Heart right ventricle (tissue), 16 donors: Measurements from ENCODE around the gene ZIC3. TPM values are rescaled to one million over a fixed set of nuclear protein-coding genes. Genes with fewer than 3 reads are reported as not detected.

Experiments
- ATAC-seq, 8 donors: fragments of 200-7000 bp; cut with Tn5 transposase; one replicate each; pipeline ENCODE4 v1.9.1; 2020; ENCODE audit warnings: mild to moderate bottlenecking in 8 of 8, moderate library complexity in 8 of 8, moderate number of reproducible peaks in 1 of 8
- DNase-seq, 2 donors: peaks; one replicate each; pipeline ENCODE4 v3.0.0-alpha.2; 2020
- H3K27ac ChIP-seq, 10 donors: fragments of 200-600 bp; sonication (generic) in 2 of 10; one replicate each; pipeline versions ENCODE4 v1.5.0 to v1.8.0; 2020 to 2022; ENCODE audit warnings: mild to moderate bottlenecking in 3 of 10
- H3K27me3 ChIP-seq, 7 donors: fragments of 200-600 bp; one replicate each; pipeline ENCODE4 v1.8.0; 2021 to 2022; ENCODE audit warnings: mild to moderate bottlenecking in 2 of 7
- H3K36me3 ChIP-seq, 9 donors: fragments of 200-600 bp; sonication (generic) in 1 of 9; one replicate each; pipeline versions ENCODE4 v1.5.0 to v1.8.0; 2020 to 2022; ENCODE audit warnings: mild to moderate bottlenecking in 2 of 9
- H3K4me1 ChIP-seq, 9 donors: fragments of 200-600 bp; sonication (generic) in 1 of 9; one replicate each; pipeline versions ENCODE4 v1.5.0 to v1.8.0; 2020 to 2022; ENCODE audit warnings: mild to moderate bottlenecking in 4 of 9
- H3K4me3 ChIP-seq, 10 donors: fragments of 200-600 bp; sonication (generic) in 2 of 10; one replicate each; pipeline versions ENCODE4 v1.5.0 to v1.8.0; 2020 to 2022; ENCODE audit warnings: mild to moderate bottlenecking in 7 of 10, moderate library complexity in 2 of 10
- H3K9me3 ChIP-seq, 11 donors: fragments of 200-600 bp in 10 of 11; sonication (generic) in 2 of 11; one replicate each; pipeline versions ENCODE4 v1.5.0 to v1.8.0; 2013 to 2022; ENCODE audit warnings: mild to moderate bottlenecking in 2 of 11, control low read depth in 1 of 11, moderate library complexity in 1 of 11
- CTCF ChIP-seq, 9 donors: fragments of 200-600 bp; sonication (generic) in 2 of 9; IDR thresholded peaks; one replicate each; pipeline versions ENCODE4 v1.5.0 to v1.8.0; 2021 to 2022; ENCODE audit warnings: antibody characterized with exemption in 9 of 9, mild to moderate bottlenecking in 5 of 9, moderate library complexity in 1 of 9
- WGBS, 2 donors: extraction: QIAGEN DNeasy Blood & Tissue Kit; methylation state at CpG; one replicate each; pipeline ENCODE4 v1.1.7; 2013; ENCODE audit warnings: inconsistent platforms in 1 of 2; 5-methylcytosine and 5-hydroxymethylcytosine counted together
- intact Hi-C, 10 donors: fragments of 100-400 bp; cut with DNase I; formaldehyde crosslinking; loops; one replicate each; pipeline versions ENCODE4 v1.11.1 to v1.14.2; 2022
- polyA plus RNA-seq, 2 donors: library from polyadenylated mRNA; stranded (reverse); fragments of 200-250 nt; gene quantifications; one replicate each; pipeline ENCODE4 v1.2.3, GENCODE V29; 2013
- total RNA-seq, 10 donors: library from RNA; stranded (reverse); fragmentation: NEBNext Ultra II Directional in 3 of 10; extraction: Animal tissue kit (Norgen Biotek cat#: 25700) in 3 of 10; gene quantifications; one replicate each; pipeline versions ENCODE4 v1.2.1 to v1.2.4, GENCODE V29; 2021 to 2023
- donor health status: Arrhythmogenic right ventricular cardiomyopathy.
- donor health status: ischemic (EF 13 %, LVEDD 7.1; RV severe dilation, severe dysfunction).
- donor health status: healthy with polysubstance abuse.
- donor health status: DM: no; HTN: yes; CAD: no.
- donor health status: DM: no; HTN: no; CAD: no.
- donor health status: ischemic (EF 25% LVEDD 6.9; RV normal size, moderate dysfunction).
- donor health status: ischemic (EF 25% LVEDD 5.7; RV mildly dilated, moderate dysfunction).
- donor health status: healthy.
- donor health status: DM: yes; HTN: yes; CAD: no.
- donor health status: Ischemic cardiomyopathy.
- donor health status: ischemic (EF 35%, LVEDD 5.7; RV mildly dilated, moderate dysfunction).
- donor health status: nonischemic (EF 11% LVEDD 7.7; RV severe dilation, severe dysfunction).
- donor health status: DM: yes; HTN: yes; CAD: no.
- donor health status: PGD.
- donor health status: ischemic (EF 29% LVEDD 5.4; RV normal size, mild dysfunction).
- donor health status: nonischemic (EF 23%, LVEDD 6.1; RV moderate dilation, normal function).

ZIC3 gene
- total and polyA plus RNA-seq, 12 donors = not detected

DNA sequence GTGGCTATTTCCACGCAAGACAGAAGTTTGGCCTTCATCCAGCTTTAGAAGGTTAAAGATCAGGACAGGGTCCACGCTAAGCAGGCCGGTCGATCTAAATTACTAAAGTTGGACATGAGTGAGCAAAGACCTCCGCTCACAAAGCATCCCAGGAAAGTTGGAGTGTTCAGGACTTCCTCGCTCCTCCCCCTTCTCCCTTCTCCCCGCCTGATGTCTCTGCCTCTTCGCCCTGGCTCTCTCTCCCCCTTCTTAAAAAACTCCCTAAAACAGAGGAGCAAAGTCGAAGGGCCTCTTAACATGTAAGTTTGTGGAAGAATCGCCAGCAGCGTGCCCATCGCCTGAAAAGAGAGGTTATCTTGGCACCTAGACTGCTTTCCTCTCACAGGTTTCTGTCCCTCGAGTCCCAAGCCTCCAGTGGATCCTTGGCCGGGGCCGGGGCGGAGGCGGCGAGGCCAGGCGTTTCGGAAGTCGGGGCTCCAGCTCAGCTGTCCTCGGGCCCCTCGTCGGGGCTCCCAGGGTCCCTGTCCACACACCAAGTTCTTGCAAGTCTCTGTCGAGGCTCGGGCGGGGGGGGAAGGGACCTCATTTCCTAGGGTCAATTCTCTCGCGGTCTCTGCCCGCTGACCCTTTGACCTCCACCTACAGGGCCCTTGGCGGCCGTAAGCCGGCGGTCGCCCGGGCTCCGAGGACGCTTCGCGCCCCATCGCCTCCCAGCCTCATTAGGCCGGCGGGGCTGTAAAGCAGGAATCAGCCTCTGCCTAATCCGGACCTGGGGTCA lies 7.6 kb downstream of the ZIC3 start:
- no peak for ATAC-seq
- intact Hi-C loops = no loop called here

DNA sequence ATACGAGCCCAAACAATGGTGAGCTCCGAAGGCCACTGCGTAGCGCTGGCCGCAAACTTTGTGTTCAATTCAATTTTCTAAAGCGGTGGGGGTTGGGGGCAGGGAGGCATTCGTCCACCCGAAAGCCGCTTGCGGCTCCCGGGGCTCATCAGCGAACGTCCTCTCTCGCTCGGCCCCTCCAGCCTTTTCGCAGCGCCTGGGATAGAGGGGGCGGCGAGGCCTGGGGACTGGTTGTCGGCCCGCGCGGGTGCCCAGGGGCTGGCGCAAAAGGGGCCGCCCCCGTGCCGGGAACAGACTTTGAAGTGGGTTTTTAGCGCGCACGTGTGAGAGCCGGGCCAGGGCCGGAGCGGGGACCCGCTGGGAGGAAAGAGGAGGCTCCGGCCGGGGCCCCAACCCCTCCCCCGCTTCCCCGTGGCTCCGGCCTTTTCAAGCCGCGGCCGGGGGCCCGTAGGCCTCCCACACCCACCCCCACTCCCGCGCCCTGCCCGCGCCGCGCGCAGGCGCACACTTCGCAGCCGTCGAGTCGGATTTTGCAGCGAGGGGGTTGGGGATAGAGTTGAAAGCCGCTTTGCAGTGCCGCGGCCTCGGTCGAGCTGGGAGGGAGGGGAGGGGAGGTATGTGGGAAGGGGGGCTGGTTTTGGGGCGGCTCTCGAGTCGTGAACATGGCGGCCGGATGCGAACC lies 8.3 kb downstream of the ZIC3 start:
- intact Hi-C loops = no loop called here
- Histone ChIP-seq H3K36me3 (no peaks in the 10 kb centered on the region), H3K9me3 (no peaks in the 10 kb centered on the region), H3K27me3 (peaks cover 0 to 97% (median 78%) of the 10 kb centered on the region in 7 donors), H3K27ac (no peak overlapping the region), H3K4me1 (no peaks in the 10 kb centered on the region), H3K4me3 (no peak overlapping the region)
- 0 to 2% methylated on average over 54 to 58 of the region's 67 CpGs for WGBS, 2 donors
- TF ChIP-seq CTCF (IDR thresholded peaks at IDR 0.05) = no peak
- DNase-seq = no peak
- no peak for ATAC-seq

More for the DNA sequence above, 7.6 kb downstream of the ZIC3 start:
- no peak for TF ChIP-seq CTCF (IDR thresholded peaks at IDR 0.05)
- H3K27ac ChIP-seq = no peak overlapping the region
- H3K9me3 ChIP-seq = no peaks in the 10 kb centered on the region
- DNase-seq = no peak
- peaks cover 0 to 100% (median 79%) of the 10 kb centered on the region in 7 donors for H3K27me3 ChIP-seq
- H3K36me3 ChIP-seq = no peaks in the 10 kb centered on the region
- no peak overlapping the region for H3K4me3 ChIP-seq
- no peaks in the 10 kb centered on the region for H3K4me1 ChIP-seq
- 7 to 9% methylated on average over 43 to 44 of the region's 44 CpGs for WGBS, 2 donors

GRCh38 chrX:137574784-137575293 lies 8.9 kb downstream of the ZIC3 start:
- H3K4me1 ChIP-seq = no peaks in the 10 kb centered on the region
- peaks cover 0 to 94% (median 72%) of the 10 kb centered on the region in 7 donors for H3K27me3 ChIP-seq
- no peak overlapping the region for H3K4me3 ChIP-seq
- DNase-seq (no peak), ATAC-seq (no peak)
- H3K27ac ChIP-seq = no peak overlapping the region
- no peaks in the 10 kb centered on the region for H3K36me3 ChIP-seq
- 8 to 9% methylated on average over 23 to 29 of the region's 29 CpGs for WGBS, 2 donors
- intact Hi-C loops = no loop called here
- H3K9me3 ChIP-seq = no peaks in the 10 kb centered on the region
- TF ChIP-seq CTCF (IDR thresholded peaks at IDR 0.05) = no peak

GRCh38 chrX:137575596-137576255 lies 9.8 kb downstream of the ZIC3 start:
- Histone ChIP-seq H3K4me3 (no peak overlapping the region), H3K27ac (no peak overlapping the region), H3K4me1 (no peaks in the 10 kb centered on the region), H3K9me3 (no peaks in the 10 kb centered on the region), H3K36me3 (no peaks in the 10 kb centered on the region), H3K27me3 (peaks cover 0 to 91% (median 65%) of the 10 kb centered on the region in 7 donors)
- DNase-seq (no peak), ATAC-seq (no peak)
- intact Hi-C loops = no loop called here
- 11 to 17% methylated on average over 13 of the region's 13 CpGs for WGBS, 2 donors
- no peak for TF ChIP-seq CTCF (IDR thresholded peaks at IDR 0.05)
